Tibial nerve (tissue), 4 donors: Measurements from ENCODE around the gene PPM1F. TPM values are rescaled to one million over a fixed set of nuclear protein-coding genes. Genes with fewer than 3 reads are reported as not detected.

Experiments used
- DNase-seq, 2 donors: peaks; one replicate each; pipeline ENCODE4 v3.0.0-alpha.2; 2019; ENCODE audit warnings: low spot score in 2 of 2
- H3K27ac ChIP-seq, 4 donors: fragments of 200-600 bp; sonication (generic) in 3 of 4; one replicate each; pipeline ENCODE4 v1.5.1; 2017 to 2019; ENCODE audit warnings: mild to moderate bottlenecking in 1 of 4
- H3K27me3 ChIP-seq, 2 donors: fragments of 200-600 bp; sonication (generic) in 1 of 2; one replicate each; pipeline versions ENCODE4 v1.5.1 to v1.6.0; 2017 to 2019
- H3K36me3 ChIP-seq, 3 donors: fragments of 200-600 bp; sonication (generic); one replicate each; pipeline ENCODE4 v1.5.1; 2018 to 2019
- H3K4me1 ChIP-seq, 4 donors: fragments of 200-600 bp; sonication (generic) in 3 of 4; one replicate each; pipeline ENCODE4 v1.5.1; 2017 to 2019
- H3K4me3 ChIP-seq, 4 donors: fragments of 200-600 bp; sonication (generic) in 3 of 4; one replicate each; pipeline ENCODE4 v1.5.1; 2017 to 2019; ENCODE audit warnings: mild to moderate bottlenecking in 1 of 4, moderate library complexity in 1 of 4
- H3K9me3 ChIP-seq, 4 donors: fragments of 200-600 bp; sonication (generic) in 3 of 4; one replicate each; pipeline ENCODE4 v1.5.1; 2017 to 2019
- EP300 ChIP-seq, 2 donors: sonication (generic); formaldehyde crosslinking; IDR thresholded peaks; one replicate each; pipeline ENCODE4 v1.6.1; 2017; ENCODE audit warnings: antibody characterized with exemption in 2 of 2, mild to moderate bottlenecking in 1 of 2
- POLR2A ChIP-seq, 2 donors: fragments of 450-650 bp; IDR thresholded peaks; one replicate each; pipeline ENCODE4 v1.6.1; 2017; ENCODE audit warnings: antibody characterized with exemption in 2 of 2, mild to moderate bottlenecking in 2 of 2, moderate library complexity in 2 of 2
- WGBS, 2 donors: methylation state at CpG; one replicate each; pipeline ENCODE4 v1.1.5; 2018; 5-methylcytosine and 5-hydroxymethylcytosine counted together
- total RNA-seq, 4 donors: library from RNA; depleted of rRNA; stranded (reverse); fragments of >200 nt; gene quantifications; one replicate each; pipeline ENCODE4 v1.1.0, GENCODE V29; 2016
- TF ChIP-seq, protein P1 (sequence below), 5 experiments: fragments of 200-600 bp in 3 of 5; fragments of 450-650 bp in 2 of 5; sonication (generic) in 3 of 5; IDR thresholded peaks; one replicate each; pipeline ENCODE4 v1.5.1; 2016 to 2019; ENCODE audit warnings: antibody characterized with exemption in 5 of 5, mild to moderate bottlenecking in 3 of 5, moderate library complexity in 2 of 5

The PPM1F gene
- total RNA-seq, 4 donors from 2014 or later: 59.4 to 78.3 (median 67.2) TPM

DNA sequence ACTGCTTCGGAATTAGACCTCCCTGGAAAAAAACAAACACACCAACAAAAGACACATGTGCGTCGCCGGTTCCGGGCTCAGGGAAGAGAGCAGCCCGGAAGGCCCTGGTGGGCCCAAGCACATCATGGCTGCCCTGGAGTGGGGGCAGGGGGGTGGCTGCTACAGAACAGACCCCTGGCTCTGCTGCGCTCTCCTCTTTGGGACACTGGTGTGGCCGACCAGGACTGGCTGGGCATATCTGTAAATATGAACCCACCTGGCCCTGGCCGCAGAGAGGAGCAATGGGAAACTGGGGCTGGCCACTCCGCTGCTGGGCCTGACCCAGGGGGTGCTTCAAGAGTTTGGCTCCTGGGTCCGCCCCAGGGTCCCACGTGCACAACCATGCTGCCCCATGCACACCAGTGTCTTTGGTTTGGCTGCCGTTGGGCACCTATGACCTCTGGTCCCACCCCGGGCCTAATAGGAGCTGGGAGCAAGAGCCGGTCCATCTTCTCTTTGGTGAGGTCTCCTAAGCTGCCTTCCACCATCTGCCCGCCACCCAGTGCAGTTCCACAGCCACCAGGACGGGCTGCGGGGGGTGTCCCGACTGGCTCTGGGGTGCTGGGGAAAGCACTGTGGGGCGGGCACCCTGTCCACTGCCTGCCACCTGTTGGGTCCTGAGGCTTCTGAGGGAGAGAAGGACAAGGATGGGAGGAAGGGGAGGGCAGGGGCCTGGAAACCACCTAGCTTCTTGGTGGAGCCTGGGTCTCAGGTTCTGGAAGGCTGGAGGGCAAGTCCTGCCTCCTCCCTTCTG is 30.1 kb downstream of the PPM1F start:
- DNase-seq: no peak
- H3K36me3 ChIP-seq: peaks cover 0 to 88% (median 0%) of the 10 kb centered on the region in 3 donors
- no peaks in the 10 kb centered on the region for H3K9me3 ChIP-seq
- no peaks in the 10 kb centered on the region for H3K27me3 ChIP-seq
- H3K4me3 ChIP-seq: no peak overlapping the region
- 81 to 84% methylated on average over 18 to 20 of the region's 20 CpGs for WGBS, 2 donors
- TF ChIP-seq, protein P1, sequence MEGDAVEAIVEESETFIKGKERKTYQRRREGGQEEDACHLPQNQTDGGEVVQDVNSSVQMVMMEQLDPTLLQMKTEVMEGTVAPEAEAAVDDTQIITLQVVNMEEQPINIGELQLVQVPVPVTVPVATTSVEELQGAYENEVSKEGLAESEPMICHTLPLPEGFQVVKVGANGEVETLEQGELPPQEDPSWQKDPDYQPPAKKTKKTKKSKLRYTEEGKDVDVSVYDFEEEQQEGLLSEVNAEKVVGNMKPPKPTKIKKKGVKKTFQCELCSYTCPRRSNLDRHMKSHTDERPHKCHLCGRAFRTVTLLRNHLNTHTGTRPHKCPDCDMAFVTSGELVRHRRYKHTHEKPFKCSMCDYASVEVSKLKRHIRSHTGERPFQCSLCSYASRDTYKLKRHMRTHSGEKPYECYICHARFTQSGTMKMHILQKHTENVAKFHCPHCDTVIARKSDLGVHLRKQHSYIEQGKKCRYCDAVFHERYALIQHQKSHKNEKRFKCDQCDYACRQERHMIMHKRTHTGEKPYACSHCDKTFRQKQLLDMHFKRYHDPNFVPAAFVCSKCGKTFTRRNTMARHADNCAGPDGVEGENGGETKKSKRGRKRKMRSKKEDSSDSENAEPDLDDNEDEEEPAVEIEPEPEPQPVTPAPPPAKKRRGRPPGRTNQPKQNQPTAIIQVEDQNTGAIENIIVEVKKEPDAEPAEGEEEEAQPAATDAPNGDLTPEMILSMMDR (IDR thresholded peaks at IDR 0.05): no peak
- TF ChIP-seq POLR2A (IDR thresholded peaks at IDR 0.05) (no peak), EP300 (IDR thresholded peaks at IDR 0.05) (no peak)
- H3K27ac ChIP-seq: no peak overlapping the region
- H3K4me1 ChIP-seq: peaks cover 0 to 22% (median under 1%) of the 10 kb centered on the region in 4 donors

DNA sequence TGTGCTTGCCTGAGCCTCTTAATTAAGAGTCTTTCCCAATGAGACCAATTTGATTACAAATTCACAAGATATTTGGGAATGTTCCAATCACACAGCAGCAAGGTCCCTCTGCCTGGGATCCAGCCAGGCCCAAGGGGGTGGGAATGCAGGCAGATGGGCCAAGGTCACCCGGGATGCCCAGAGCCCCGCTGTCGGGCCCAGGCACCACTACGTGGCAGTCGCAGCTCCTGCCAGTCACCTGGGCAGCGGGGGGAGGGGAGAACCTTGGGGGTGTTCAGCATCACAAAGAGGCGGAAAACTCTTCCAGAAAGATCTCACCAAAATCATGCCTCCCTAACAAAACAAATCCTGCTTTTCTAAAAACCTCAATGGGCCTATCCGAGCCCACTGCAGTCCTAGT is 30.9 kb downstream of the PPM1F start:
- Histone ChIP-seq H3K36me3 (peaks cover 0 to 79% (median 0%) of the 10 kb centered on the region in 3 donors), H3K4me3 (no peak overlapping the region), H3K9me3 (no peaks in the 10 kb centered on the region), H3K27me3 (no peaks in the 10 kb centered on the region), H3K4me1 (peaks cover 0 to 22% (median 8%) of the 10 kb centered on the region in 4 donors), H3K27ac (peak overlapping the region in 1 of 4 donors; percentile 17)
- 59 to 72% methylated on average over 8 of the region's 8 CpGs for WGBS, 2 donors
- no peak for DNase-seq
- TF ChIP-seq EP300 (IDR thresholded peaks at IDR 0.05) (no peak), POLR2A (IDR thresholded peaks at IDR 0.05) (no peak)
- TF ChIP-seq, protein P1 (IDR thresholded peaks at IDR 0.05): no peak

DNA sequence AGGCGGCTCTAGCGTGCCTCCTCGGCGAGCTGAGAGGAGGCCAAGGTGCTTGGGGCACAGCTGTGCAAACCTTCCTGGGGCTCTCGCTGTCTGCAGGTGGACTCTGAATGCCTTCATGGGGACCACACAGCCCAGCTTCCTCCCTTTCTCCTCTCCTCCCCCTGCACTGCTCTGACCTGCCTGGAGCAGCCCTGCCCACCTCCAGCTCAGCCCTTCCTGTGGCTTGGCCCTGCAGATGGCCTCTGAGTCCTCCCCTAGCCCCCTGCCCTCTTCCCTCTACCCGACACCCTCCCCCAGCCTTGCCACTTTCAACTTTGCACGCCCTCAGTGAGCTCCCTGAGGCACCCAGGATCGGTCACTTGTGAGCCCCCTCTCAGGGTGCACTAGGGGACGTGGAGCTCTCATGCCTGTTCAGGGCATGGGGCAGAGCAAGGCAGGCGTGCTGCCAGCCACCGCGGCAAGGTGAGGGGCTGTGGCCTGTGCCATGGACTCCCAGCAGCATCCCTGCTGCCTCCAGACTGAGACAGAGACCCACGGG is 31.4 kb downstream of the PPM1F start:
- DNase-seq: no peak
- Histone ChIP-seq H3K4me3 (no peak overlapping the region), H3K36me3 (peaks cover 0 to 75% (median 0%) of the 10 kb centered on the region in 3 donors), H3K27me3 (no peaks in the 10 kb centered on the region), H3K27ac (peak overlapping the region in 1 of 4 donors; percentile 17), H3K4me1 (peaks cover 0 to 23% (median 8%) of the 10 kb centered on the region in 4 donors), H3K9me3 (no peaks in the 10 kb centered on the region)
- TF ChIP-seq POLR2A (IDR thresholded peaks at IDR 0.05): no peak
- TF ChIP-seq, protein P1 (IDR thresholded peaks at IDR 0.05): no peak
- TF ChIP-seq EP300 (IDR thresholded peaks at IDR 0.05): no peak
- 62 to 67% methylated on average over 10 to 13 of the region's 13 CpGs for WGBS, 2 donors

DNA sequence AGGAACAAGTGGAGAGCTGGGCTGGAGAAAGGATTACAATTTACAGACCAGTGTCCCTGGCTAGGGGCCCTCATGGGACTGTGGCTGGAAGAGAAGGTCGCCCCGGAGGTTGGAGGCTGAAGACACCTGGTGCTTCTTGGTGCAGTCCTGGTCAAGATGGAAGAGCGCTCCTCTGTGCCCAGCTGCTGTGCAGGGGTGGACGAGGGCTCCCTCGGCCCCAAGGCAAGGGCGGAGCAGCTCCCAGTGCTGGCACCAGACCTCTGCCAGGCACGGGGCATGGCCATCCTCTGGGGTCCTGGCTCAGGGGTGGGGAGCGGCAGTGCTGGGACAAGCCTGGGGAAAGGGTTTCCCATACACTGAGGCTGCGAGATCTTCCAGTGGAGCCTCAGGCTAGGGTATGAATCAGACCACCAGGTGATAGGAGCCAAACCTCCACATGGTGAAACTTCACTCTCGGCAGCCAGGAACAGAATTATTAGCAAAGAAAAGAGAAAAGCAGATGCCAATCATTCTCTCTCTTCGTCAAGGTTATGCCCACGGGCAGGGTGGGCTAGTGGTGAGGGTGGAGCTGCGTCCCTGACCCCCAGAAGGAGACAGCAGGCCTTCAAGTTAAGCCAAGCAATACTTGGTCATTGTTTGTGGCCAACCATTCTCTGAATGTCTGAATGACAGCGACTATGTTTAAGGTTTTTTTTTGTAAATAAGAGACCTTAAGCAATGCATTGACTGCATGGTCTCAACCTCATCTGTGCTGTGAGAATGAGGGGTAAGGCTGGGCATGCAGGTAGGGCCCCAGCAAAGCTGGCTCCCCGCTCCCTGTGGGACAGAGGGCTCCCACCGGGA is 32.1 kb downstream of the PPM1F start:
- Histone ChIP-seq H3K27me3 (no peaks in the 10 kb centered on the region), H3K4me3 (no peak overlapping the region), H3K27ac (no peak overlapping the region), H3K4me1 (peaks cover 0 to 23% (median 8%) of the 10 kb centered on the region in 4 donors), H3K9me3 (no peaks in the 10 kb centered on the region), H3K36me3 (peaks cover 0 to 68% (median 0%) of the 10 kb centered on the region in 3 donors)
- WGBS, 2 donors: 81 to 84% methylated on average over 12 to 14 of the region's 16 CpGs
- no peak for DNase-seq
- TF ChIP-seq POLR2A (IDR thresholded peaks at IDR 0.05) (no peak), EP300 (IDR thresholded peaks at IDR 0.05) (no peak)
- TF ChIP-seq, protein P1 (IDR thresholded peaks at IDR 0.05): no peak
